Superior temporal gyrus (tissue), 1 donor: ENCODE measurements around the gene PIM2.
A peak's percentile ranks its signal among the peaks of the same experiment; 100 is the strongest.
"Not testable (repeated sequence)": the region's sequence is repeated elsewhere in the genome, so short reads cannot be mapped to it uniquely, and the experiment has no call there.

Experiments used
- DNase-seq: peaks from one replicate; pipeline ENCODE4 v3.0.0-alpha.2; 2016; ENCODE audit errors: extremely low spot score

The PIM2 gene

DNA sequence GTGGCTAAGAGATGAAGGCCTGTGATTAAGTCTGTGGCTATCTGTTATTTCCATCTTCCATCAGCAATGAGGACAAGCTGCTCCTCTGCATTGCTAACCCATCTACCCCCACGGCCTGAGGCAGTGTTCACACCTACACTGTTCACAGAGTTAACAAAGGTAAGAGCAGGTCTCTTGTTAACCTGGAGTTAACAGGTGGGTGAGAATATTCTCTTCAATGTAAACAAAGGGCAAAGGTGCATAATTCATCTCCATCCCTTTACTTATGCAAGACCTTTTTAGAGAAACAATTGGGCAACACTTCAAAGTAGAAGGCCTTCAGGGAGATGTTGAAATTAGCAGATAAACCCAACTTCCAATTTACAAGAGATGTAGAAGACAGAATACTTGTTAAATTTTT is 10.2 kb downstream of the PIM2 start:
- no peak for DNase-seq

DNA sequence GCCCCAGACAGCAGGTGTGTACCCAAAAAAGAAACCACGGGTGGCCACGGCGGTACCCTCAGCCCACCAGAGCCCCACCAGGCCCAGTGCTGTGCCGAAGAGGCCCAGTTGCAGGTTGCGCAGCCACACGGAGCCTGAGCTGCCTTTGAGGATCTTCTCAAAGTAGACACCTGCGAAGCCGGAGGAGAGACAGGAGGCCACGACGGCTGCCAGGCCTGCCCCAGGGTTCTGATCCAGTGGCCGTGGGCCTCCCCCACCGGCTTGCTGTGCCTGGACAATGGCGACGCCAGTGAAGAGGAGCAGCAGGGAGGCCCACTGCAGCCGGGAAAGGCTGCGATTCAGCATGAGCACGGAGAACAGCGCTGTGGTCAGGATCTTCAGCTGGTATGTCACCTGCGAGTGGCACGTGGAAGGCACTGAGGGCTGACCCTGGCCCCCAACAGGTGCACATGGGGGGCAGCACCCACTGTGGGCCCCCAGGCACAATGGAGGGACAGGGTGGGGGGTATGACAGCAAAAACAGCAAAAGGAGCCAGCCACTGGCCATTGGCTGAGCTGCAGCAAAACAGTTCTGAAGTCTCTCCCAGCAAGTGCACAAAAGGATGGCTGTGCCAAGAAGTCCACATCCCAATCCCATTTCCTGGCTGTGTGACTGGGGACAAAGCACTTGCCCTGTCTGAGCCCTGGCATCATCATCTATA is 13.6 kb downstream of the PIM2 start:
- no peak for DNase-seq

DNA sequence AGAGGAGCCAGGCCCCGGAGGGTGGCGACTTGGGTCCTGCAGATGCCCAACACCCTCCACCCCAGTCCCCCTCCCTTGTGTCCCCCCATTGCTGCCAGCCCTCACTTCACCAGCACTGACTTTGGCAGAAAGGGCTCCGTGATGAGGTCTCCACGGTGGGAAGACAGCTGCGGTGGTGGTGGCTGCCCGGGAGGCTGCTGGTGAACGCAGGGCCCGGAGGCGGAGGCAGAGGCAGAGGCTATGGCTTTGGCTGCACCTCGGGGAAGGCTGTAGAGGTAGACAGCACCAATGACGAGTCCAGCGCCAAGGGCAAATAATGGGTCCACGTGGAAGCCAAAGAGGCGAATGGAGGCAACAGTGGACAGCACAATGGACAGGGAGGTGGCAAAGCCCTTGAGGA is 14.2 kb downstream of the PIM2 start:
- DNase-seq: no peak

DNA sequence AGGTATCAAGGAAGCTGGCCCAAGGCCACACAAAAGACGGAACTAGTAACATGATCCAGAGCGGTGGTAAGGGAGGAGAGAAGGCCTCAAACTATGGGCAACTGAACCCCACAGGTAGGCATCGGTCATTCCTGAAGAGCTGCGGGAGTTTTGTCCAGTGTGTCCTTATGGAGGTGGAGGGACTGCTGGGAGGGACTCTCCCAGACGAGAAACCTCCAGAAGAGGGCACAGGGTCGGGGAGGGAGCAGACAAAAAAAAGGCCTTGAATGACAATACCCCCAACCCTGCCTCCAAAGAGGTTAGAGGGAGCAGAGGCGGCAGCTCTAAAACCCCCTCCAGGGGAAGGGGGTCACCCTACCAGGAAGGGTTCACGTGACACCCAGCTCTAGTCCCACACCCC is 14.6 kb downstream of the PIM2 start:
- no peak for DNase-seq

DNA sequence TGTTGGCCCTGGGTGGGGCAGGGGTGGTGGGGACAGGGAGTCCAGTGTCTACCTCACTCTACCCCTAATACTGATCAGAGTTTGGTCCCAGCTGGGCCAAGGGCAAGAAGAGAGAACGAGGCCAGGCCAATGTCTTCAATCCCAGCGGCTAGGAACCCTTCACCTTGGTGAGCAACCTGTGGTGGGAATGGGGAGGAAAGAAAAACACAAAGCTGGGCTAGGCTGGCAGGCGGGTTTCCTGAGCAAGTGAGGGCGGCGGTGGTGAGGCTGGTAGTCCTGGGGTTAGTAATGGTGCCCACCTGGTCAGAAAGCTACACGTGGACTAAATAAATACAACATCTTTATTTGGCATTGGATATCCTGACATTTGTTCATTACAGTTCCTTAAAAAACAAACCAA is 15.5 kb downstream of the PIM2 start:
- DNase-seq: no peak

DNA sequence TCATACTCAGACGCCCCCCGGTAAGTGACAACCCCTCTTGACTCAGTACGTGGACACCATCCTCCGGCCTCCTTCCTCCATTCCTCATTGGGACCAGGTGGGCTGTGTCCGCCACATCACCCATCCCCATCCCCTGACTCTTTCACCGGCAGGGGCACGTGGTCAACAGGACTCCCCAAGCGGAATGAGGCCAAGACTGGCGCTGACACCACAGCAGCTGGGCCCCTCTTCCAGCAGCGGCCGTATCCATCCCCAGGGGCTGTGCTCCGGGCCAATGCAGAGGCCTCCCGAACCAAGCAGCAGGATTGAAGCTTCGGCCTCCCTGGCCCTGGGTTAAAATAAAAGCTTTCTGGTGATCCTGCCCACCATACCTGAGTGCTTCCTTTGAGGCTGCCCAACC is 16.0 kb downstream of the PIM2 start:
- DNase-seq: no peak

DNA sequence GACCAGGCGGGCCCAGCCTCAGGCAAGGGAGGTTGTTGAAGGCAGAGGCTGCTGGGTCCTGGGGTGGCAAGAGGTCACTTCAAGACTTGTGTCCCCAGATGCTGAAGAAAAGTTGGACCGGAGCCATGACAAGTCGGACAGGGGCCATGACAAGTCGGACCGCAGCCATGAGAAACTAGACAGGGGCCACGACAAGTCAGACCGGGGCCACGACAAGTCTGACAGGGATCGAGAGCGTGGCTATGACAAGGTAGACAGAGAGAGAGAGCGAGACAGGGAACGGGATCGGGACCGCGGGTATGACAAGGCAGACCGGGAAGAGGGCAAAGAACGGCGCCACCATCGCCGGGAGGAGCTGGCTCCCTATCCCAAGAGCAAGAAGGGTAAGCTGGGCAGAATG is 16.7 kb downstream of the PIM2 start:
- no peak for DNase-seq

DNA sequence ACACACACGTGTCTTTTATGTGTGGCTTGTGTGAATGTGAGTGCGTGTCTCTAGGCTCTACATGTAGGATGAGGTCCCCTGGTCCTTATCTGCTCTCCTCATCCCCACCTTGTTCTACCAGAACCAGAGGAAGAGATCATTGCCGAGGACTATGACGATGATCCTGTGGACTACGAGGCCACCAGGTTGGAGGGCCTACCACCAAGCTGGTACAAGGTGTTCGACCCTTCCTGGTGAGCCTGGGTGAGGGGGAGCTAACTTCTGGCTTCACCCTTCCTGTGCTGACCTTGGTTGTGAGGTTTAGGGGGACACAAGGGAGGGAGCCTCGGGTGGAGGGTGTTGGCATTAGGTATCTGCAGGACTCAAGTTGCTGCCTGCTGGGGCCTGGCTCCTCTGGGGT is 17.8 kb downstream of the PIM2 start:
- DNase-seq: no peak

DNA sequence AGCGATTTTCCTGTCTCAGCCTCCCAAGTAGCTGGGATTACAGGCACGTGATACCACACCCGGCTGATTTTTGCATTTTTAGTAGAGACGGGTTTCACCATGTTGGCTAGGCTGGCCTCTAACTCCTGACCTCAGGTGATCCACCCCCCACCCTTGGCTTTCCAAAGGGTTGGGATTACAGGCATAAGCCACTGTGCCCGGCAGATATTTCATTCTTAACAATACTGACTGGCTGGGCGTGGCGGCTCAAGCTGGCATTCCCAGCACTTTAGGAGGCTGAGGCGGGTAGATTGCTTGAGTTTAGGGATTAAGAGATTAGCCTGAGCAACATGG is 19.8 kb downstream of the PIM2 start:
- no peak for DNase-seq

DNA sequence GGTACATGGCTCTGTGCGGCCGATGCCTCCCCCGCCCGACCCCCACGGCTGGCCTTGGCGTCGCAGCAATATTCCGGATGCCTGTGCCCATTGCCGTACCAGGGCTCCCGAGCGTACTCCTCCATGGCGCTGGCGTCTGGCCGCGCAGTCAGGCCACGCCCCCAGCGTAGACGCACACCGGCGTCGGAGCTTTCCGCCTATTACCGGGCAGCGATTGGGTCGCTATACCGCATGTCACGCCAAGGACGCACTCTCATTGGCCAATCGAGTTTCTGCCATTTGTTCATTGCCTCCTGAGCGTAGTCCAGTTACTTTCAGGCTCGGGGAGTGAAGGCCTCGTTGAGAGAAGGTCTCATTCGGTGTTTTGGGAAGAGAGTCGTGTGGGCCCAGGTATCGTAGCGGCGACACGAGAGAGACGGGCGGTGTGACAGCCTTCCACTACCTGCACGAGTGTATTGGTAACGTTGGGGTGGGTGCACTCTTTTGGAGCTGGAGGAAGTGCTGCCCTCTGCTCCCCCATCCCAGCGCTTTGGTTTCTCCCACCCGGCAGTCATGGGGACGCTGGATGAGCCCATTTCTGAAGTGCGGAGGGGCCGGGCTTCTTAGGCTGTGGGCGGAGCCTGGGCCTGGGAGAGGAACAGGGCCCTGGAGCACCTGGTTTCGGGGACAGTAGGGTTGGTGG is 21.1 kb downstream of the PIM2 start, which contains the start of the genes PQBP1 and TIMM17B:
Gene PQBP1, plus strand, starts transcription at position 306 of the 682 bp plus-strand sequence. CDS start 580 bp downstream, outside the sequence.
Gene TIMM17B, minus strand, starts transcription at position 144 of the 682 bp plus-strand sequence. Its CDS starts 19 bp downstream, at position 125.
- DNase-seq: peak; percentile 96

DNA sequence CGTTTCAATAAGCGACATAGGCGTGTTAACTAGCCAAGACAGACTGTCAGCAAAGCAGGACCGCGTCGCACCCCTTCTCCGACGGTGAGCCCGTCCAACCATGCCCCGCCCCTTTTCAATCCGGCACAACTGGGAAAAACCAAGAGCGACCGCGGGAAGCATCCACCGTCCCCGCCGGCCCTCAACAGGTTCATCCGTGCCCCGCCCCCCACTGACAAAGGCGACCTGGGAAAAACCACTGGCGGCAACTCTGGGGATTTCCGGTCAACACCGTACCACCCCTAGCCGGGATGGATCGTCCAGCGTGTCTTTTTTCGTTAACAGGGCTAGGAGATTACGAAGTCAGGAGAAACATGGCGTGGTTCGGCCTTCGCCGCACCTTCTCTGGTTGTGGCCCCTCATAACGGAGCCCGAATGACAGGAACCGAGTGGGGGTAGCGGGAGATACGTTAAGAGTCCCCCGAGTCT is 21.6 kb downstream of the PIM2 start:
- peak; percentile 29 for DNase-seq

DNA sequence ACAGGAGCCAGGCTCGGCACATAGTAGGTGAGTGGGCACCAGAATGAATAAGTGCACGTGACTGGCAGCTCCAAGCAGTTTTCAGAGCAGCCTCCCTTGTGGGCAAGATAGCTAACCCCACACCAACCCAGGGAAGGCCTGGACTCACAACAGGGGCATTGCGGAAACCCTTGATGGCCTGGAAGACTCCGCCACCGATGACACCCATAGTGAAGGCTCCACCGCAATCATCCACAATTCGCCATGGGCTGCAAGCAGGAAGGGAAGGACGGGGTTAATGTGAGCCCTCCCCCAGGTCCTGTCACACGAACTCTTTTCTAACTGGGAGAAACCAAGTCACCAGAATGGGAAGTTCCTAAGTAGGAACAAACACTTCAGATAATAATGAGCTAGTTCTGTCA is 22.2 kb downstream of the PIM2 start:
- DNase-seq: no peak

DNA sequence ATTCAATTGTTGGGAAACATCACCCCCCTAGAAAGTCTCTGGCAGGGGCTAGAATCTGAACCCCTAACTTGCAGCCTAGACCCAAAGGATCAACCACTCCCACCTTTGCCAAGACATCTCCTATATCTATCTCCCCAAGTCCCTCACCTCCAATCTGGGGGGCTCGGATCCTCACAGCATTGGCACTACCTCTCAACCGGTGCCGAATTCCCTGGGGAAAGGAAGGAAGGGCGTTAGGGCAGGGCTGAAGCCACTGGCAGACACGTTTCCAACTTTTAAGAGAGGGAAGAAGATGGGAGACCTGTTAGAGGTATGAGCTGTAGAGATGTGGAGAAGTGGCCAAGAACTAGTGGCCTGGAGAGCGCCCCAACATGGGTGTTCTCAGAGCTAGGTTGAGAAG is 23.9 kb downstream of the PIM2 start:
- no peak for DNase-seq

DNA sequence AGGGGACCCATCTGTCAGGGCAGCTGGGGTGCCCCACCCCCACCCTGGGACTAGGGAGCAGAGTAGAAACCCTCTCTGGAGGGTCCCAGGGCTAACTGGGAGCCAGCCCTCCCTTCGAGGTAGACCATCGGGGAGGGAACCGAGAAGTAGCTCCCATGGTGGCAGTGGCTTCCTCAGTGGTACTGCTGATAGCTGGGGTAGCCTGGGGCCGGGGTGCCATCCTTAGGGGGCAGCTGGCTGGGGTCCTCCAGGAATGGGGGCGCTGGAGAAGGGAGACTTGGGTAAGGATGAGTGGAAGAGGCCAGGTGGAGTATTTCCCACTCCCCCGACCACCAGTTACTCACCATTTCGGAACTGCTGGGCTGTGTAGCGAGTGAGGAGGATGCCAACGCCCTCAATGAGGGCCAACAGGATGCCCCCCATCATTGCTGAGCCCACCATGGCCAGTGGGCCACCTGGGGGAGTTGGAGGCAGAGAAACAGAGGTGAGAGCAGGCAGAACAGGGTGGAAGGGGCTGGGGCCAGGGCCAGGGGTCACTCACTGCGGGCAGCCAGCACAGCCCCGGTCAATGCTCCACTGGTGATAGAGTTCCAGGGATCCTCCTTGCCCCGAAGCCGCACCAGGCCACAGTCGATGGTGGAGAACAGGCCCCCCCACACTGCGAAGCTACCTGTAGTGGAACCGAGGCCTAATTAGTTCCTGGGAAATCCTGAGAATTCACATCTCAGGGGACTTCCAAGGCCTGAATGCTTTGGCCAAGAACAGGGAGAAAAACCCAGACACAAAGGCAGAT is 25.1 kb downstream of the PIM2 start:
- no peak for DNase-seq

DNA sequence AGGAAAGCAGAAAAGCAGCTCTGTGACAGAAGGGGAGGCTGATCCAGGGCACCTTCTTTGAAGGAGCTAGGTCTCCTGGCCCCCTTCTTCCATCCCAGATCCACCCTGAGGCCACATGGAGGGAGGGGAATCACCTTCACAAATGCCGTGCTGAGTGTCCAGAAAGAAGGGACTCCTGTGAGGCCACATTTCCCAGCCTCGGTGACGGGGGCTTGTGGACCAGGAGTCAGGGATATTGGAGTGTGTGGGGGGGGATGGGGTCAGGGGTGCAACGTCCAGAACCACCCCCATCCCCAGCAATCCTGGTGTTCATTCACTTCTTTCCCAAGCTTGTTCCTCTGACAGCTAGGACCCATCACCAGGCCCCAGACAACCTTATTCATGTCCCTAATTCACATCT is 25.9 kb downstream of the PIM2 start:
- DNase-seq: no peak

DNA sequence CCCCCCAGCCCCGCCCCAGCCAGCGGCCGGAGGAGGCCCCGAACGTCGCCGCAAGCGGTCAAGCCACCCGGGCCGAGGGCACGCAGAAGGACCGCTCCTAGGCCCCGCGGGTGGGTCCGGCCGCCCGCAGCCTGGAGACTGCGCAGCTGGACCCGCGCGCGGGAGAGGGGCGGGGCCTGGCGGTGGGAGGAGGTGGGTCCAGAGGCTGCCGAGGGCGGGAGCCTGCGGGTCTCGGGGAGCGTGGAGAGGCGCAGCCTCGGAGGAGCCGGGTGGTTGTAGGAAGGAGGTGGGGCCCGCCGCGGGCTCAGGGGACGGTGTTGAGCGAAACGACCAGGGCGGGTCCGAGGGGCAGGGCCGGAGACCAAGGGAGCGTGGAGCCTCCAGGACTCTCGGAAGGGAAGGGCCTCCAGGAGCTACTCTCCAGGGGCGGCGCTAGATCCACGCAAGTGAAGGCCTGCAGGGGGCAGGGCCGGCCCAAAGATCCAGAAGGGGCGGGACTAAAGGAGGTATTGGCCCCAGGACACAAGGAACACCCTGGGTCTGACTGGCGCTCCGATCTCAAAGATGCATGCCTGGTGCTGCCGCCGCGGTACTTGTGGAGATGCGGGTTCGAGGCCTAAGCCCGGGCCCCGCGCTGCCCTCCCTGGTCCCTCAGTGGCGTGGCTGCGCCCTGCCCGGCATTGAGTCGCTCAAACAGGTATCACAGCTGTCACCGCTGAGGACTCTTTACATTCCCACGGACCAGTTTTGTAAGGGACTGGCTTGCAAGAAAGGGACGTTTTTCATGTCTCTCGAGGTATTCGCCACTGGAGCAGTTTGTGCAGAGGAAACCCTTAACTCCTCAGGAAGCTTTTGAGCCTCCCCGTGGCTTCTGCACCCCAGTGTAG is 27.2 kb downstream of the PIM2 start:
- DNase-seq: peak; percentile 72

DNA sequence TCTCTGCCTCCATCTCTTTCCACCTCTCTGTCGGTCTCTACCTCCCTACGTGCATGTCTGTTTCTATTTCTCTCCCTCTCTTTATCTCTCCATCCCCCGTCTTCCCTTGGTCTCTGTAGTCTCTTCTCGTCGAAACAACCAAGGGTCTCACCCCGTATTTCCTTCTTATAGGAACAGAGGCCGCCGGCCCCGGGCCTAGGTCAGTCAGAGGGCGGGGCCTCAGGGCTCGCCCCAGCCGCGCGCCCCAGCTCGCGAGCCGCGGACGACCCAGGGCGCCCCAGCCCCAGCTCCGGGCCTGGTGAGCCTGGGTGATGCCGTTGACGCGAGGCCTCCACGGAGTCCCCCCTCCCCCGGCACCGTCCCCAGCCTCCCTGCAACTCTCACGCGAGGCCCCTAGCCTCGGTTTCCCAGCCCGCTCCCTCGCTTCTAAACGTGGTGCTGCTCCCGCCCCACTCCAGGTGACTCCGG is 27.9 kb downstream of the PIM2 start:
- DNase-seq: no peak

DNA sequence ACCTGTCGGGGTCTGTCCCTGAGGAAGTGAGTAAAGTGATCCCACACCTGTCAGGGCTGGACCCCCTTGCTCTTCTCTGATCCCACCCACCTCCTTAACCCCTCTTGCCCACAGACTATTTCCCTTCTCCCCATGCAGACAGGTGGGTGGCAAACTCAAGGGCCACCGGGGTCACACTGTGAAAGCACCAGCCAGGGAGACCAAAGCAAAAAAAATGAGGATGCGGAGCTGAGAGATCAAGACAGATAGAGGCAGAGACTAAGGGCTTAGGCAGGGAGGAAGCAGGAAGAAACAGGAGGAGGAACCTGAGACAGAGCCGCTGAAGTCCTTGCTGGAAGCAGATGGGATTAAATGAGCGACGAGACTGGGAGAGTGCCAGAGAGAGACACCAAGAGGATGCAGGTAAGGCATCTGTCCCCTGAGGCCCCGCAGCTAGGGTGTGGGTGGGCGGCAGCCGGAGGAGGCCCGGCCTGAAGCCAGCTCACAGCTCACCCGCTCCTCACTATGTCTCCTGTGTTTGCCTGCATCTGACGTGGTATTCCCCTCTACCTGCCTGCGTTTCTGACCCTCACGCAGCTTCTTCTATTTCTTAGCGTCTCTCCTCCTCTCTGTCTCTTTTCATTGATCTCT is 28.4 kb downstream of the PIM2 start:
- DNase-seq: peak; percentile 10

DNA sequence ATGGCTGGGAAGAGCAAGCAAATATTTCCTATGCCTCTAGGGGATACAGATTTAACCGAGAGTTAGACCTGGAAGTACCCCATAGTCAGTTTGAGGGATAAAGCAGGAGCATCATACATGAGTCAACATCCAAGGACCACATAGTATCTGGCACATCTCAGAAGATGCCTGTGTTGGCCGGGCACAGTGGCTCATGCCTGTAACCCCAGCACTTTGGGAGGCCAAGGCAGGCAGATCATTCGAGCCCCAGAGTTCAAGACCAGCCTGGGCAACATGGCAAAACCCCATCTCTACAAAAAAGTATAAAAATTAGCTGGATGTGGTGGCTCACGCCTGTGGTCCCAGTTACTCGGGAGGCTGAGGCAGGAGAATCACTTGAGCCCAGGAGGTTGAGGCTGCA is 32.2 kb downstream of the PIM2 start:
- DNase-seq: not testable (repeated sequence)

DNA sequence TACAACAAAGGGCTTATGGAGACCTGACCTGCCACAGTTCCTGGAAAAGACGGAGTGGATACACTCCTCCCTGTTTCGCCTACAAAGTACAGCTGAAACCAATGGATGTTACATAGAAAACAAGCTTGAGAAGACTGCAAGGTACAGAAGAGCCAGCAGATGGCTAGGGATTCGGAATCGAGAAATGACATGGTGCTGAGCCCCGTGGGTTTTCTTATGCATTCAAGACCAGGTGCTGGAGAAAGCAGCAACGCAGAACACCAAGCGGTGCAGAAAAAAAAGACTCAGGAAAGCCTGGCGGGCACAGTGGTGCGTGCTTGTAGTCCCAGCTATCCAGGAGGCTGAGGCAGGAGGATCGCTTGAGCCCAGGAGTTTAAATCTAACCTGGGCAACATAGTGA is 35.1 kb downstream of the PIM2 start:
- DNase-seq: no peak

DNA sequence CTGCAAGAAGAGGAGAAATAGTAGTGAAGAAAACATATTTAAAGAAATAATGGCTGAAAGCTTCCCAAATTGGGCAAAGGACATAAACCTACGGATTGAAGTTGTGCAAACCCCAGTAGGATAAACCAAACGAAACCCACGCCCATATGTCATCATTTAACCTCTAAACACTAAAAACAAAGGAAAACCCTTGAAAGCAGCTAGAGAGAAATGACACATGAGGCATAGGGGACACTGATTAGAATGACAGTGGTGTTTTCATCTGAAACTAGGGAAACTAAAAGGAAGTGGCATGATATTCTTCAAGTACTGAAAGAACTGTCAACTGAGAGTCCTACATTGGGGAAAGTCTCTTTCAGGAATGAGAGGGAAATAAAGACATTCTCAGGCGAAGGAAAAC is 41.9 kb downstream of the PIM2 start:
- DNase-seq: not testable (repeated sequence)
